22Rv1 (cell line): Measurements from ENCODE around the gene PPARG.

Experiments used
- ZFX ChIP-seq: fragments of 450-650 bp; IDR thresholded peaks from 2 replicates; pipeline ENCODE4 v1.6.1; 2017; ENCODE audit warnings: antibody characterized with exemption, borderline replicate concordance
- TF ChIP-seq, protein P1 (sequence below): fragments of 450-650 bp; IDR thresholded peaks from 2 replicates; pipeline ENCODE4 v1.5.1; 2017; ENCODE audit warnings: mild to moderate bottlenecking

DNA sequence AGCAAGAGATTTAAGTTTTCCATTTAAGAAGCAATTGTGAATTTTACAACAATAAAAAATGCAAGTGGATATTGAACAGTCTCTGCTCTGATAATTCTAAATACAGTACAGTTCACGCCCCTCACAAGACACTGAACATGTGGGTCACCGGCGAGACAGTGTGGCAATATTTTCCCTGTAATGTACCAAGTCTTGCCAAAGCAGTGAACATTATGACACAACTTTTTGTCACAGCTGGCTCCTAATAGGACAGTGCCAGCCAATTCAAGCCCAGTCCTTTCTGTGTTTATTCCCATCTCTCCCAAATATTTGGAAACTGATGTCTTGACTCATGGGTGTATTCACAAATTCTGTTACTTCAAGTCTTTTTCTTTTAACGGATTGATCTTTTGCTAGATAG, 62.3 kb downstream of the PPARG start:
- TF ChIP-seq, protein P1, sequence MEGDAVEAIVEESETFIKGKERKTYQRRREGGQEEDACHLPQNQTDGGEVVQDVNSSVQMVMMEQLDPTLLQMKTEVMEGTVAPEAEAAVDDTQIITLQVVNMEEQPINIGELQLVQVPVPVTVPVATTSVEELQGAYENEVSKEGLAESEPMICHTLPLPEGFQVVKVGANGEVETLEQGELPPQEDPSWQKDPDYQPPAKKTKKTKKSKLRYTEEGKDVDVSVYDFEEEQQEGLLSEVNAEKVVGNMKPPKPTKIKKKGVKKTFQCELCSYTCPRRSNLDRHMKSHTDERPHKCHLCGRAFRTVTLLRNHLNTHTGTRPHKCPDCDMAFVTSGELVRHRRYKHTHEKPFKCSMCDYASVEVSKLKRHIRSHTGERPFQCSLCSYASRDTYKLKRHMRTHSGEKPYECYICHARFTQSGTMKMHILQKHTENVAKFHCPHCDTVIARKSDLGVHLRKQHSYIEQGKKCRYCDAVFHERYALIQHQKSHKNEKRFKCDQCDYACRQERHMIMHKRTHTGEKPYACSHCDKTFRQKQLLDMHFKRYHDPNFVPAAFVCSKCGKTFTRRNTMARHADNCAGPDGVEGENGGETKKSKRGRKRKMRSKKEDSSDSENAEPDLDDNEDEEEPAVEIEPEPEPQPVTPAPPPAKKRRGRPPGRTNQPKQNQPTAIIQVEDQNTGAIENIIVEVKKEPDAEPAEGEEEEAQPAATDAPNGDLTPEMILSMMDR: no peak
- no peak for TF ChIP-seq ZFX
